ENCODE data around the gene ACTRT3. TPM values are rescaled to one million over a fixed set of nuclear protein-coding genes. Genes with fewer than 3 reads are reported as not detected.

ACTRT3 gene
- total RNA-seq, 1 donor from 2014 or later: 5.7 TPM

DNA sequence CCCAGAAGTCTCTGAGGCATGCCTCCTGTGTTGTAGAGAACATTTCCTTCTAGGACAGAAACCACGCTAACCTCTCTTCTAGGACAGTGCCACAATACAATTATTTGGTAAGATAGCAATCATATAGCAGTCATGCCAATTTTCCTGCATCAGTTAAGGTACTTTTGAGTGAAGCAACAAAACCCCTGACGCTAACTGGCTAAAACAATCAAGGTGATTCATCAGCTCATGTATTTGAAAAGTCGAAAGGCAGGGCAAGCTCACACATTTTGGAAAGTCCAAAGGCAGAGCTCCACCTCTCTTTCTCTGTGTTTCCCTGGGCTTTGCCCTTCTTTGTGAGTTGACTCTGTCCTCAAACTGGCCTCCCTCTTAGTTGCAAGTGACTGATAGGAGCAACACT is 14.7 kb downstream of the ACTRT3 start:
- H3K4me3 Mint-ChIP-seq (ENCODE audit: unreplicated experiment): no peak overlapping the region
- H3K9me3 Mint-ChIP-seq (ENCODE audit: low read depth): no peaks in the 10 kb centered on the region
- H3K36me3 Mint-ChIP-seq (ENCODE audit: low read depth): no peaks in the 10 kb centered on the region
- H3K4me1 Mint-ChIP-seq (ENCODE audit: low read depth): peaks cover 4% of the 10 kb centered on the region
- peaks cover 11% of the 10 kb centered on the region for H3K27me3 Mint-ChIP-seq (ENCODE audit: low read depth)
- TF ChIP-seq, protein P1, sequence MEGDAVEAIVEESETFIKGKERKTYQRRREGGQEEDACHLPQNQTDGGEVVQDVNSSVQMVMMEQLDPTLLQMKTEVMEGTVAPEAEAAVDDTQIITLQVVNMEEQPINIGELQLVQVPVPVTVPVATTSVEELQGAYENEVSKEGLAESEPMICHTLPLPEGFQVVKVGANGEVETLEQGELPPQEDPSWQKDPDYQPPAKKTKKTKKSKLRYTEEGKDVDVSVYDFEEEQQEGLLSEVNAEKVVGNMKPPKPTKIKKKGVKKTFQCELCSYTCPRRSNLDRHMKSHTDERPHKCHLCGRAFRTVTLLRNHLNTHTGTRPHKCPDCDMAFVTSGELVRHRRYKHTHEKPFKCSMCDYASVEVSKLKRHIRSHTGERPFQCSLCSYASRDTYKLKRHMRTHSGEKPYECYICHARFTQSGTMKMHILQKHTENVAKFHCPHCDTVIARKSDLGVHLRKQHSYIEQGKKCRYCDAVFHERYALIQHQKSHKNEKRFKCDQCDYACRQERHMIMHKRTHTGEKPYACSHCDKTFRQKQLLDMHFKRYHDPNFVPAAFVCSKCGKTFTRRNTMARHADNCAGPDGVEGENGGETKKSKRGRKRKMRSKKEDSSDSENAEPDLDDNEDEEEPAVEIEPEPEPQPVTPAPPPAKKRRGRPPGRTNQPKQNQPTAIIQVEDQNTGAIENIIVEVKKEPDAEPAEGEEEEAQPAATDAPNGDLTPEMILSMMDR (IDR thresholded peaks at IDR 0.05): no peak
- no peak overlapping the region for H3K27ac Mint-ChIP-seq (ENCODE audit: unreplicated experiment)
- no peak for DNase-seq (ENCODE audit: low spot score)

DNA sequence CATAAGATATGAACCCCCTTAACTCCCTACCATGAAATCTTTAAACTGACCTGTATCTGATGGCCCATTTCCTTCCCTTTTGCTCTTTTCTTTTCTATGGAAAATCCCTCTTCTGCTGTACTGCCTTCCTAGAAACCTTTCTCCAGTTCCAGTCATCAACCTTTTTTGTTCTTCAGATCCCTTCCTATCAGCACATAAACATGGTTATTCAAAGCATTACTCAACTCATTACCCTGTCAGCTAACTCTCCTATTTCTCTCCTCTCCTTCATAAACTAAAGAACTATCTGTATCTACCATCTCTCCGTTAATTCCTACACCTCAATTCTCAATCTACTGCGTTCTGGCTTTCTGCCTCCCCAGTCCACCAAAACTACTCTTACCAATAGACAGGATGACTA is 17.5 kb downstream of the ACTRT3 start:
- H3K36me3 Mint-ChIP-seq (ENCODE audit: low read depth): no peaks in the 10 kb centered on the region

DNA sequence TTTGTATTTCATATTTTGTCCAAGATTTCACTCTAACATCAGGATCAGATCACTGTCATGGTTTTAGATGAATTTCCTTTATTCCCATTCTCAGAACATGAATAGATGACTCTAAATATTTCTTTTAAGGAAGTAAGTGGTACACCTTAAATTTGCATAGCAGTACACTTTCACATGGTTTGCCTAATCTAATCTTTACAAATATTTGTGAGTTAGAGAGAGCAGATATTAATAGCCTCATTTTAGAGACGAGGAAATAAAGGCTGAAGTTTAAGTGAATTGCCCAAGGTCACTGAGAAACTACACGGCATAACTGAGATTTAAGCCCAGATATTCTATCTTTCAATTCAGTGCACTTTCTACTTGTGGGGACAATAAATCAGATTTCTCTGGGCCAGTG is 18.7 kb downstream of the ACTRT3 start:
- Mint-ChIP-seq H3K9me3 (ENCODE audit: low read depth) (no peaks in the 10 kb centered on the region), H3K36me3 (ENCODE audit: low read depth) (no peaks in the 10 kb centered on the region), H3K27ac (ENCODE audit: unreplicated experiment) (no peak overlapping the region), H3K27me3 (ENCODE audit: low read depth) (peaks cover 24% of the 10 kb centered on the region), H3K4me3 (ENCODE audit: unreplicated experiment) (no peak overlapping the region), H3K4me1 (ENCODE audit: low read depth) (no peaks in the 10 kb centered on the region)
- TF ChIP-seq, protein P1 (IDR thresholded peaks at IDR 0.05): no peak
- DNase-seq (ENCODE audit: low spot score): no peak

More for the DNA sequence above, 17.5 kb downstream of the ACTRT3 start:
- no peak for DNase-seq (ENCODE audit: low spot score)
- Mint-ChIP-seq H3K9me3 (ENCODE audit: low read depth) (no peaks in the 10 kb centered on the region), H3K4me3 (ENCODE audit: unreplicated experiment) (no peak overlapping the region), H3K27ac (ENCODE audit: unreplicated experiment) (no peak overlapping the region), H3K4me1 (ENCODE audit: low read depth) (no peaks in the 10 kb centered on the region), H3K27me3 (ENCODE audit: low read depth) (peaks cover 21% of the 10 kb centered on the region)
- TF ChIP-seq, protein P1 (IDR thresholded peaks at IDR 0.05): no peak

DNA sequence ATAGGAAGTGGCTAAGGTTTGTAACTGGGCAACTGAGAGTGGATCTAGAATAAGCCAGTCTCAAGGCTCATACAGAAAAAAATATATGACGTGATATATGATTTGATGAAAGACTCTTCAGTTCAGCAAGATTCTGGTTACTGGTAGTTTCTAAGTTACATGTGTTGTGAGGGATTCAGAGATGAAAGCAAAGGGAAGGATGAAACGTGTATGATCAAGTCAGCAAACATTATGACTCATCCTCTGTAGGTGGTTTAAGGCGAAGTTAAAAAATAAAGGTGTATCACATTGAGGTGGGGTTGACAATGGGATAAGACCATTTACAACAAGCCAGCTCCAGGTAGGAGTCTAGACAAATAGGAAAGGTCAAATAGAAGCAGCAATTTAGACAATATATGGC is 20.7 kb downstream of the ACTRT3 start:
- no peaks in the 10 kb centered on the region for H3K4me1 Mint-ChIP-seq (ENCODE audit: low read depth)
- peaks cover 19% of the 10 kb centered on the region for H3K27me3 Mint-ChIP-seq (ENCODE audit: low read depth)
- H3K4me3 Mint-ChIP-seq (ENCODE audit: unreplicated experiment): no peak overlapping the region
- TF ChIP-seq, protein P1 (IDR thresholded peaks at IDR 0.05): no peak
- H3K27ac Mint-ChIP-seq (ENCODE audit: unreplicated experiment): no peak overlapping the region
- DNase-seq (ENCODE audit: low spot score): no peak
- no peaks in the 10 kb centered on the region for H3K36me3 Mint-ChIP-seq (ENCODE audit: low read depth)
- H3K9me3 Mint-ChIP-seq (ENCODE audit: low read depth): no peaks in the 10 kb centered on the region

DNA sequence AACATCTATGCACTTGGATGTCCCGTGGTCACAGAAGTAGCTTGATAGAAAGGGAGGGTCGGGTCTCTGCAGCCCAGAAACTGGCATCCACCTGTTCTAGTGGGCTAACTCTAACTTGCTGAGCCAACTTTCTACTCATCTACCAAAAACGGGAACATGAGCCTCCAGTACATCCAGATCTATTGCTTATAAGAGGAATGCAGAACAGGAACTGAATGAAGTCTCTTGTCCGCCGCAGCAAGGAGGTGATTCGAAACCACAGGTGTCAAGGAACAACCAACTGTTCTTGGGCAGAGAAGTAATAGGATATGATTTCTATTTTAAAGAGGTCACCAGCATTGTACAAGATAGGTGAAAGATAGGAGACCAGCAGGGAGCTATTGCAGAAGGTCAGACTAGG is 22.4 kb downstream of the ACTRT3 start:
- H3K27ac Mint-ChIP-seq (ENCODE audit: unreplicated experiment): no peak overlapping the region

More for the DNA sequence above, 22.4 kb downstream of the ACTRT3 start:
- H3K9me3 Mint-ChIP-seq (ENCODE audit: low read depth): no peaks in the 10 kb centered on the region
- TF ChIP-seq, protein P1 (IDR thresholded peaks at IDR 0.05): no peak
- DNase-seq (ENCODE audit: low spot score): no peak
- H3K4me3 Mint-ChIP-seq (ENCODE audit: unreplicated experiment): no peak overlapping the region
- H3K36me3 Mint-ChIP-seq (ENCODE audit: low read depth): no peaks in the 10 kb centered on the region
- H3K27me3 Mint-ChIP-seq (ENCODE audit: low read depth): peaks cover 16% of the 10 kb centered on the region
- H3K4me1 Mint-ChIP-seq (ENCODE audit: low read depth): no peaks in the 10 kb centered on the region
